ENCODE measurements around the gene CYP24A1.
"Not testable (repeated sequence)": the region's sequence is repeated elsewhere in the genome, so short reads cannot be mapped to it uniquely, and the experiment has no call there.

CYP24A1 gene

GRCh38 chr20:54126328-54126727 lies 47.5 kb downstream of the CYP24A1 start:
- not testable (repeated sequence) for H3K36me3 ChIP-seq (ENCODE audit: control insufficient read depth in 1 of 2, insufficient read depth in 2 of 2, low read length in 2 of 2); H3K4me1 ChIP-seq (ENCODE audit: control insufficient read depth in 1 of 2, insufficient read depth in 2 of 2, low read length in 2 of 2); H3K4me3 ChIP-seq (ENCODE audit: low read depth in 1 of 2, low read length in 2 of 2); H3K9me3 ChIP-seq (ENCODE audit: control insufficient read depth in 1 of 2, low read length in 2 of 2); H3K27ac ChIP-seq (ENCODE audit: low read depth, low read length); H3K9ac ChIP-seq (ENCODE audit: low read depth in 1 of 2, low read length in 2 of 2); H3K27me3 ChIP-seq (ENCODE audit: control insufficient read depth in 1 of 2, insufficient read depth in 2 of 2, low read length in 2 of 2)

GRCh38 chr20:54123587-54124180 lies 50.1 kb downstream of the CYP24A1 start:
- Histone ChIP-seq H3K4me1 (ENCODE audit: control insufficient read depth in 1 of 2, insufficient read depth in 2 of 2, low read length in 2 of 2) (peaks cover 0 to 6% of the 10 kb centered on the region in 2 donors), H3K27me3 (ENCODE audit: control insufficient read depth in 1 of 2, insufficient read depth in 2 of 2, low read length in 2 of 2) (no peaks in the 10 kb centered on the region), H3K4me3 (ENCODE audit: low read depth in 1 of 2, low read length in 2 of 2) (no peak overlapping the region), H3K36me3 (ENCODE audit: control insufficient read depth in 1 of 2, insufficient read depth in 2 of 2, low read length in 2 of 2) (no peaks in the 10 kb centered on the region), H3K27ac (ENCODE audit: low read depth, low read length) (no peak overlapping the region), H3K9ac (ENCODE audit: low read depth in 1 of 2, low read length in 2 of 2) (no peak overlapping the region), H3K9me3 (ENCODE audit: control insufficient read depth in 1 of 2, low read length in 2 of 2) (no peaks in the 10 kb centered on the region)

GRCh38 chr20:54122681-54123586 lies 50.9 kb downstream of the CYP24A1 start:
- no peak overlapping the region for H3K4me3 ChIP-seq (ENCODE audit: low read depth in 1 of 2, low read length in 2 of 2)
- no peaks in the 10 kb centered on the region for H3K9me3 ChIP-seq (ENCODE audit: control insufficient read depth in 1 of 2, low read length in 2 of 2)
- no peaks in the 10 kb centered on the region for H3K36me3 ChIP-seq (ENCODE audit: control insufficient read depth in 1 of 2, insufficient read depth in 2 of 2, low read length in 2 of 2)
- no peaks in the 10 kb centered on the region for H3K27me3 ChIP-seq (ENCODE audit: control insufficient read depth in 1 of 2, insufficient read depth in 2 of 2, low read length in 2 of 2)
- no peak overlapping the region for H3K9ac ChIP-seq (ENCODE audit: low read depth in 1 of 2, low read length in 2 of 2)
- H3K4me1 ChIP-seq (ENCODE audit: control insufficient read depth in 1 of 2, insufficient read depth in 2 of 2, low read length in 2 of 2): peaks cover 0 to 6% of the 10 kb centered on the region in 2 donors
- no peak overlapping the region for H3K27ac ChIP-seq (ENCODE audit: low read depth, low read length)

GRCh38 chr20:54122189-54122588 lies 51.6 kb downstream of the CYP24A1 start:
- no peak overlapping the region for H3K4me3 ChIP-seq (ENCODE audit: low read depth in 1 of 2, low read length in 2 of 2)
- no peak overlapping the region for H3K9ac ChIP-seq (ENCODE audit: low read depth in 1 of 2, low read length in 2 of 2)
- no peaks in the 10 kb centered on the region for H3K9me3 ChIP-seq (ENCODE audit: control insufficient read depth in 1 of 2, low read length in 2 of 2)
- H3K36me3 ChIP-seq (ENCODE audit: control insufficient read depth in 1 of 2, insufficient read depth in 2 of 2, low read length in 2 of 2): no peaks in the 10 kb centered on the region
- H3K27ac ChIP-seq (ENCODE audit: low read depth, low read length): no peak overlapping the region
- no peaks in the 10 kb centered on the region for H3K27me3 ChIP-seq (ENCODE audit: control insufficient read depth in 1 of 2, insufficient read depth in 2 of 2, low read length in 2 of 2)
- H3K4me1 ChIP-seq (ENCODE audit: control insufficient read depth in 1 of 2, insufficient read depth in 2 of 2, low read length in 2 of 2): peaks cover 0 to 6% of the 10 kb centered on the region in 2 donors

- Histone ChIP-seq H3K9ac (ENCODE audit: low read depth in 1 of 2, low read length in 2 of 2) (no peak overlapping the region), H3K9me3 (ENCODE audit: control insufficient read depth in 1 of 2, low read length in 2 of 2) (no peaks in the 10 kb centered on the region), H3K27me3 (ENCODE audit: control insufficient read depth in 1 of 2, insufficient read depth in 2 of 2, low read length in 2 of 2) (no peaks in the 10 kb centered on the region), H3K4me3 (ENCODE audit: low read depth in 1 of 2, low read length in 2 of 2) (no peak overlapping the region), H3K36me3 (ENCODE audit: control insufficient read depth in 1 of 2, insufficient read depth in 2 of 2, low read length in 2 of 2) (no peaks in the 10 kb centered on the region), H3K4me1 (ENCODE audit: control insufficient read depth in 1 of 2, insufficient read depth in 2 of 2, low read length in 2 of 2) (peaks cover 0 to 6% of the 10 kb centered on the region in 2 donors), H3K27ac (ENCODE audit: low read depth, low read length) (no peak overlapping the region)
Measured at GRCh38 chr20:54119744-54120143, 54.0 kb downstream of the CYP24A1 start.

- no peaks in the 10 kb centered on the region for H3K9me3 ChIP-seq (ENCODE audit: control insufficient read depth in 1 of 2, low read length in 2 of 2)
- no peaks in the 10 kb centered on the region for H3K36me3 ChIP-seq (ENCODE audit: control insufficient read depth in 1 of 2, insufficient read depth in 2 of 2, low read length in 2 of 2)
- H3K4me3 ChIP-seq (ENCODE audit: low read depth in 1 of 2, low read length in 2 of 2): no peak overlapping the region
- H3K27ac ChIP-seq (ENCODE audit: low read depth, low read length): no peak overlapping the region
- no peaks in the 10 kb centered on the region for H3K27me3 ChIP-seq (ENCODE audit: control insufficient read depth in 1 of 2, insufficient read depth in 2 of 2, low read length in 2 of 2)
- H3K9ac ChIP-seq (ENCODE audit: low read depth in 1 of 2, low read length in 2 of 2): no peak overlapping the region
- peaks cover under 1 to 7% of the 10 kb centered on the region in 2 donors for H3K4me1 ChIP-seq (ENCODE audit: control insufficient read depth in 1 of 2, insufficient read depth in 2 of 2, low read length in 2 of 2)
Measured at GRCh38 chr20:54118220-54119001, 55.4 kb downstream of the CYP24A1 start.

- Histone ChIP-seq H3K36me3 (ENCODE audit: control insufficient read depth in 1 of 2, insufficient read depth in 2 of 2, low read length in 2 of 2) (no peaks in the 10 kb centered on the region), H3K27ac (ENCODE audit: low read depth, low read length) (no peak overlapping the region), H3K4me1 (ENCODE audit: control insufficient read depth in 1 of 2, insufficient read depth in 2 of 2, low read length in 2 of 2) (peaks cover 0 to 10% of the 10 kb centered on the region in 2 donors)
Measured at GRCh38 chr20:54116550-54117235, 57.1 kb downstream of the CYP24A1 start.

GRCh38 chr20:54115172-54115854 lies 58.5 kb downstream of the CYP24A1 start:
- Histone ChIP-seq H3K27me3 (ENCODE audit: control insufficient read depth in 1 of 2, insufficient read depth in 2 of 2, low read length in 2 of 2) (no peaks in the 10 kb centered on the region), H3K27ac (ENCODE audit: low read depth, low read length) (no peak overlapping the region), H3K9ac (ENCODE audit: low read depth in 1 of 2, low read length in 2 of 2) (no peak overlapping the region)

More at GRCh38 chr20:54116550-54117235, 57.1 kb downstream of the CYP24A1 start:
- no peaks in the 10 kb centered on the region for H3K27me3 ChIP-seq (ENCODE audit: control insufficient read depth in 1 of 2, insufficient read depth in 2 of 2, low read length in 2 of 2)
- no peaks in the 10 kb centered on the region for H3K9me3 ChIP-seq (ENCODE audit: control insufficient read depth in 1 of 2, low read length in 2 of 2)
- no peak overlapping the region for H3K9ac ChIP-seq (ENCODE audit: low read depth in 1 of 2, low read length in 2 of 2)
- no peak overlapping the region for H3K4me3 ChIP-seq (ENCODE audit: low read depth in 1 of 2, low read length in 2 of 2)

GRCh38 chr20:54114109-54114508 lies 59.7 kb downstream of the CYP24A1 start:
- Histone ChIP-seq H3K27me3 (ENCODE audit: control insufficient read depth in 1 of 2, insufficient read depth in 2 of 2, low read length in 2 of 2) (no peaks in the 10 kb centered on the region), H3K9me3 (ENCODE audit: control insufficient read depth in 1 of 2, low read length in 2 of 2) (no peaks in the 10 kb centered on the region), H3K4me1 (ENCODE audit: control insufficient read depth in 1 of 2, insufficient read depth in 2 of 2, low read length in 2 of 2) (peaks cover 0 to 10% of the 10 kb centered on the region in 2 donors), H3K4me3 (ENCODE audit: low read depth in 1 of 2, low read length in 2 of 2) (no peak overlapping the region), H3K27ac (ENCODE audit: low read depth, low read length) (no peak overlapping the region), H3K36me3 (ENCODE audit: control insufficient read depth in 1 of 2, insufficient read depth in 2 of 2, low read length in 2 of 2) (no peaks in the 10 kb centered on the region), H3K9ac (ENCODE audit: low read depth in 1 of 2, low read length in 2 of 2) (no peak overlapping the region)

More at GRCh38 chr20:54115172-54115854, 58.5 kb downstream of the CYP24A1 start:
- H3K4me3 ChIP-seq (ENCODE audit: low read depth in 1 of 2, low read length in 2 of 2): no peak overlapping the region
- peaks cover 0 to 10% of the 10 kb centered on the region in 2 donors for H3K4me1 ChIP-seq (ENCODE audit: control insufficient read depth in 1 of 2, insufficient read depth in 2 of 2, low read length in 2 of 2)
- H3K36me3 ChIP-seq (ENCODE audit: control insufficient read depth in 1 of 2, insufficient read depth in 2 of 2, low read length in 2 of 2): no peaks in the 10 kb centered on the region
- H3K9me3 ChIP-seq (ENCODE audit: control insufficient read depth in 1 of 2, low read length in 2 of 2): no peaks in the 10 kb centered on the region
